GM23338 (cell line): ENCODE data around the gene COL8A1. TPM values are rescaled to one million over a fixed set of nuclear protein-coding genes. Genes with fewer than 3 reads are reported as not detected.

Experiments used
- ATAC-seq: fragments of 200-7000 bp; cut with Tn5 transposase; 3 replicates; pipeline ENCODE4 v1.9.1; 2020
- DNase-seq: peaks from one replicate; pipeline ENCODE4 v3.0.0-alpha.2; 2015; ENCODE audit warnings: low spot score
- H2AFZ ChIP-seq: fragments of 200-600 bp; sonication (generic); 2 replicates; pipeline ENCODE4 v1.8.0; 2016; ENCODE audit warnings: antibody characterized with exemption, mild to moderate bottlenecking, moderate library complexity
- H3F3A ChIP-seq: fragments of 200-600 bp; sonication (generic); replicated peaks from 2 replicates; pipeline ENCODE4 v1.8.0; 2017; ENCODE audit warnings: antibody characterized with exemption, mixed run types, low read depth
- H3K27ac ChIP-seq: fragments of 200-600 bp; sonication (generic); 2 replicates; pipeline ENCODE4 v1.6.1; 2016; ENCODE audit warnings: low read depth
- H3K27me3 ChIP-seq: fragments of 200-600 bp; sonication (generic); 2 replicates; pipeline ENCODE4 v1.8.0; 2016; ENCODE audit warnings: mild to moderate bottlenecking, mixed run types, moderate library complexity; ENCODE audit not compliant: insufficient read depth
- H3K36me3 ChIP-seq: fragments of 200-600 bp; sonication (generic); 2 replicates; pipeline ENCODE4 v1.8.0; 2016; ENCODE audit warnings: mild to moderate bottlenecking; ENCODE audit not compliant: insufficient read depth
- H3K4me1 ChIP-seq: fragments of 200-600 bp; sonication (generic); 2 replicates; pipeline ENCODE4 v1.8.0; 2016; ENCODE audit warnings: mild to moderate bottlenecking, moderate library complexity; ENCODE audit not compliant: insufficient read depth
- H3K4me2 ChIP-seq: fragments of 200-600 bp; sonication (generic); 2 replicates; pipeline ENCODE4 v1.7.1; 2017; ENCODE audit warnings: mixed run types
- H3K4me3 ChIP-seq: fragments of 200-600 bp; sonication (generic); 2 replicates; pipeline ENCODE4 v1.6.1; 2016; ENCODE audit warnings: mixed run types
- H3K79me2 ChIP-seq: fragments of 200-600 bp; sonication (generic); replicated peaks from 2 replicates; pipeline ENCODE4 v1.8.0; 2017; ENCODE audit warnings: mild to moderate bottlenecking; ENCODE audit not compliant: insufficient read depth
- H3K9me2 ChIP-seq: fragments of 200-600 bp; sonication (generic); 2 replicates; pipeline ENCODE4 v1.8.0; 2017; ENCODE audit not compliant: insufficient read depth
- H4K20me1 ChIP-seq: fragments of 200-600 bp; sonication (generic); replicated peaks from 2 replicates; pipeline ENCODE4 v1.8.0; 2017; ENCODE audit warnings: mild to moderate bottlenecking; ENCODE audit not compliant: insufficient read depth
- H3K27ac Mint-ChIP-seq: 2 replicates; pipeline ENCODE4 v1.8.0; 2020; ENCODE audit warnings: inconsistent platforms, mild to moderate bottlenecking, moderate library complexity, mixed read lengths
- H3K27me3 Mint-ChIP-seq: 3 replicates; pipeline ENCODE4 v1.8.0; 2022; ENCODE audit warnings: low read depth, mild to moderate bottlenecking, moderate library complexity, mixed read lengths, inconsistent platforms; ENCODE audit not compliant: insufficient read depth, poor library complexity
- H3K36me3 Mint-ChIP-seq: 3 replicates; pipeline ENCODE4 v1.8.0; 2021; ENCODE audit warnings: low read depth, mild to moderate bottlenecking, inconsistent platforms, moderate library complexity, mixed read lengths
- H3K4me1 Mint-ChIP-seq: 3 replicates; pipeline ENCODE4 v1.8.0; 2020; ENCODE audit warnings: mild to moderate bottlenecking, inconsistent platforms, mixed read lengths
- H3K4me3 Mint-ChIP-seq: 3 replicates; pipeline ENCODE4 v1.8.0; 2021; ENCODE audit warnings: moderate library complexity, mild to moderate bottlenecking, inconsistent platforms, mixed read lengths
- H3K9me3 Mint-ChIP-seq: 3 replicates; pipeline ENCODE4 v1.8.0; 2020; ENCODE audit warnings: moderate library complexity, mild to moderate bottlenecking, inconsistent platforms, mixed read lengths
- CREB1 ChIP-seq: fragments of 250-450 bp; sonication (Bioruptor Pico); IDR thresholded peaks from 2 replicates; pipeline ENCODE4 v1.5.0; 2020; ENCODE audit warnings: low read depth, mild to moderate bottlenecking, moderate library complexity
- CTCF ChIP-seq, 2 experiments: fragments of 200-600 bp in 1 of 2; sonication (generic) in 1 of 2; conservative IDR thresholded peaks; 2 replicates each; pipeline versions ENCODE4 v1.5.1 to v1.6.1; 2016 to 2017; ENCODE audit warnings: antibody characterized with exemption in 2 of 2, low read depth in 2 of 2, mild to moderate bottlenecking in 2 of 2, moderate library complexity in 1 of 2
- ETS1 ChIP-seq: IDR thresholded peaks from 2 replicates; pipeline ENCODE4 v1.6.1; 2016; ENCODE audit warnings: antibody characterized with exemption
- EZH2phosphoT487 ChIP-seq: fragments of 200-600 bp; sonication (generic); IDR thresholded peaks from one replicate; pipeline ENCODE4 v1.8.1; 2018; ENCODE audit warnings: antibody characterized with exemption; ENCODE audit not compliant: unreplicated experiment
- JUNB ChIP-seq: IDR thresholded peaks from one replicate; pipeline ENCODE4 v1.6.1; 2016; ENCODE audit warnings: antibody characterized with exemption; ENCODE audit not compliant: unreplicated experiment
- POLR2AphosphoS5 ChIP-seq: IDR thresholded peaks from 2 replicates; pipeline ENCODE4 v1.6.1; 2016; ENCODE audit warnings: antibody characterized with exemption, low read depth
- REST ChIP-seq: IDR thresholded peaks from one replicate; pipeline ENCODE4 v1.6.1; 2018; ENCODE audit warnings: antibody characterized with exemption; ENCODE audit not compliant: unreplicated experiment
- ZNF114 ChIP-seq: fragments of 250-450 bp; sonication (Bioruptor Pico); IDR thresholded peaks from 2 replicates; pipeline ENCODE4 v1.5.0; 2020; ENCODE audit warnings: mild to moderate bottlenecking, moderate library complexity
- polyA plus RNA-seq: library from polyadenylated mRNA; unstranded; fragments of >200 nt; fragmentation: Nextera tagmentation; extraction: Ambion mirVana; gene quantifications from 2 replicates; pipeline ENCODE4 v1.2.1, GENCODE V29; 2016
- total RNA-seq: library from RNA; depleted of rRNA; stranded (reverse); fragments of >200 nt; shearing (Covaris generic); gene quantifications from 2 replicates; pipeline ENCODE4 v1.2.3, GENCODE V29; 2014

Gene COL8A1
- total and polyA plus RNA-seq, 2 experiments from 2014 or later = 0.26 to 0.97 TPM

GRCh38 chr3:99767291-99767690, 128.9 kb downstream of the COL8A1 start (continued):
- no peak for TF ChIP-seq REST
- TF ChIP-seq JUNB = no peak
- no peak for TF ChIP-seq ETS1
- TF ChIP-seq CREB1 = no peak

- no peak overlapping the region for H2AFZ ChIP-seq
- H3F3A ChIP-seq = no peaks in the 10 kb centered on the region
- H3K27me3 Mint-ChIP-seq = no peaks in the 10 kb centered on the region
- H3K4me1 ChIP-seq = no peaks in the 10 kb centered on the region; the same call in 1 of the 2 replicates
- H3K9me2 ChIP-seq = peaks cover 19% of the 10 kb centered on the region
- no peaks in the 10 kb centered on the region for H3K79me2 ChIP-seq
- no peaks in the 10 kb centered on the region for H3K9me3 Mint-ChIP-seq
- no peaks in the 10 kb centered on the region for H3K36me3 ChIP-seq
- ATAC-seq (no peak), DNase-seq (no peak)
- no peaks in the 10 kb centered on the region for H3K27me3 ChIP-seq
- H3K4me1 Mint-ChIP-seq = peaks cover 3% of the 10 kb centered on the region
- no peak overlapping the region for H3K27ac Mint-ChIP-seq
- no peak overlapping the region for H3K4me2 ChIP-seq
- no peak for TF ChIP-seq CTCF (conservative IDR thresholded peaks at IDR 0.05; ENCODE audit: low read depth in 2 of 2)
- no peak overlapping the region for H3K4me3 Mint-ChIP-seq
- no peak overlapping the region for H3K4me3 ChIP-seq
- no peaks in the 10 kb centered on the region for H4K20me1 ChIP-seq
- H3K27ac ChIP-seq = no peak overlapping the region
- H3K36me3 Mint-ChIP-seq = no peaks in the 10 kb centered on the region
These were observed 129.7 kb downstream of the COL8A1 start for GRCh38 chr3:99768126-99768525.

GRCh38 chr3:99768808-99769501, 130.6 kb downstream of the COL8A1 start:
- Mint-ChIP-seq H3K9me3 (no peaks in the 10 kb centered on the region), H3K4me1 (peaks cover 3% of the 10 kb centered on the region), H3K27me3 (no peaks in the 10 kb centered on the region), H3K27ac (no peak overlapping the region), H3K4me3 (no peak overlapping the region), H3K36me3 (no peaks in the 10 kb centered on the region)
- Histone ChIP-seq H3K27ac (no peak overlapping the region), H3K27me3 (no peaks in the 10 kb centered on the region), H3K4me2 (no peak overlapping the region), H3K4me1 (no peaks in the 10 kb centered on the region; the same call in 1 of the 2 replicates), H3K9me2 (peaks cover 14% of the 10 kb centered on the region), H3K79me2 (no peaks in the 10 kb centered on the region), H4K20me1 (no peaks in the 10 kb centered on the region), H2AFZ (no peak overlapping the region), H3K36me3 (no peaks in the 10 kb centered on the region), H3F3A (no peaks in the 10 kb centered on the region), H3K4me3 (no peak overlapping the region)
- no peak for DNase-seq
- no peak for ATAC-seq
- no peak for TF ChIP-seq REST
- no peak for TF ChIP-seq ZNF114 (CRISPR knock-in tag)
- no peak for TF ChIP-seq ETS1
- TF ChIP-seq POLR2AphosphoS5 = no peak
- TF ChIP-seq EZH2phosphoT487 = no peak
